ENCODE results near the gene NQO1.

DNA sequence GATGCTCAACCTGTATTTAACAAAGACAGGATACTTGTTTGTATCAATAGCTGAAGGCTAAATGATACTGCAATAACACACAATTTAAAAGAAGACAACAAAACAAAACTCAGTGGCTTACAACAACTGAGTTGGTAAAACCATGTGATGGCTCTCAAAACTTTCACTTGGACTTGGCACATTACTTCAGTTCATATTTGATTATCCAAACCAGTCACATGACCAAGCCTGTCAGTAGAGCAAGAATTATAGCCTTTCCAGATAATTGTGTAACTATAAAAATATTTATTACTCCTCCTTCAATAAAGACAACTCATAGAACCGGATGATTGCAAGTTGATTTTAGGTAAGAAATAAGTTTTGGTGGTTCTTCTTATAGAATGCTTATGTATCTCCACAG is 56.8 kb downstream of the NQO1 start:
- TF ChIP-seq, protein P1, sequence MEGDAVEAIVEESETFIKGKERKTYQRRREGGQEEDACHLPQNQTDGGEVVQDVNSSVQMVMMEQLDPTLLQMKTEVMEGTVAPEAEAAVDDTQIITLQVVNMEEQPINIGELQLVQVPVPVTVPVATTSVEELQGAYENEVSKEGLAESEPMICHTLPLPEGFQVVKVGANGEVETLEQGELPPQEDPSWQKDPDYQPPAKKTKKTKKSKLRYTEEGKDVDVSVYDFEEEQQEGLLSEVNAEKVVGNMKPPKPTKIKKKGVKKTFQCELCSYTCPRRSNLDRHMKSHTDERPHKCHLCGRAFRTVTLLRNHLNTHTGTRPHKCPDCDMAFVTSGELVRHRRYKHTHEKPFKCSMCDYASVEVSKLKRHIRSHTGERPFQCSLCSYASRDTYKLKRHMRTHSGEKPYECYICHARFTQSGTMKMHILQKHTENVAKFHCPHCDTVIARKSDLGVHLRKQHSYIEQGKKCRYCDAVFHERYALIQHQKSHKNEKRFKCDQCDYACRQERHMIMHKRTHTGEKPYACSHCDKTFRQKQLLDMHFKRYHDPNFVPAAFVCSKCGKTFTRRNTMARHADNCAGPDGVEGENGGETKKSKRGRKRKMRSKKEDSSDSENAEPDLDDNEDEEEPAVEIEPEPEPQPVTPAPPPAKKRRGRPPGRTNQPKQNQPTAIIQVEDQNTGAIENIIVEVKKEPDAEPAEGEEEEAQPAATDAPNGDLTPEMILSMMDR (IDR thresholded peaks at IDR 0.05) = no peak
- no peak for TF ChIP-seq POLR2A (IDR thresholded peaks at IDR 0.05)
